HL-60 (cell line): ENCODE results near the gene FBP1.
A peak's percentile ranks its signal among the peaks of the same experiment; 100 is the strongest.

Experiments used
- DNase-seq, 2 experiments: peaks; one replicate each; pipeline ENCODE4 v3.0.0-alpha.2; 2010 to 2020; ENCODE audit warnings: low read depth in 1 of 2, low spot score in 1 of 2
- H3K27ac ChIP-seq: fragments of 250-450 bp; sonication (Bioruptor Pico); replicated peaks from 2 replicates; pipeline ENCODE4 v1.5.1; 2020; ENCODE audit warnings: mild to moderate bottlenecking, moderate library complexity
- H3K27me3 ChIP-seq: fragments of 250-450 bp; sonication (Bioruptor Pico); 2 replicates; pipeline ENCODE4 v1.5.1; 2021; ENCODE audit warnings: mild to moderate bottlenecking, moderate library complexity; ENCODE audit not compliant: insufficient read depth, poor library complexity, severe bottlenecking
- H3K4me3 ChIP-seq: replicated peaks from 2 replicates; pipeline ENCODE4 v1.5.1; 2011; ENCODE audit warnings: mild to moderate bottlenecking, control low read depth, low read length; ENCODE audit not compliant: insufficient read depth
- GABPA ChIP-seq: IDR thresholded peaks from 2 replicates; pipeline ENCODE4 v1.6.1; 2012; ENCODE audit warnings: low read depth
- POLR2AphosphoS5 ChIP-seq: IDR thresholded peaks from 2 replicates; pipeline ENCODE4 v1.6.1; 2012; ENCODE audit warnings: low read depth
- SPI1 ChIP-seq: IDR thresholded peaks from 2 replicates; pipeline ENCODE4 v1.6.1; 2012; ENCODE audit warnings: low read depth, mild to moderate bottlenecking, borderline replicate concordance
- TF ChIP-seq, protein P1 (sequence below): IDR thresholded peaks from one replicate; pipeline ENCODE4 v1.5.1; 2011; ENCODE audit warnings: low read length, control low read depth, inconsistent platforms; ENCODE audit not compliant: insufficient read depth
- TF ChIP-seq, protein P2 (sequence below): IDR thresholded peaks from 2 replicates; pipeline ENCODE4 v1.6.1; 2012; ENCODE audit warnings: low read depth; ENCODE audit not compliant: insufficient replicate concordance

Gene FBP1

GRCh38 chr9:94672811-94673487 lies 33.6 kb upstream of the FBP1 start:
- Histone ChIP-seq H3K27me3 (no peaks in the 10 kb centered on the region), H3K27ac (no peak overlapping the region), H3K4me3 (no peak overlapping the region)
- TF ChIP-seq, protein P1, sequence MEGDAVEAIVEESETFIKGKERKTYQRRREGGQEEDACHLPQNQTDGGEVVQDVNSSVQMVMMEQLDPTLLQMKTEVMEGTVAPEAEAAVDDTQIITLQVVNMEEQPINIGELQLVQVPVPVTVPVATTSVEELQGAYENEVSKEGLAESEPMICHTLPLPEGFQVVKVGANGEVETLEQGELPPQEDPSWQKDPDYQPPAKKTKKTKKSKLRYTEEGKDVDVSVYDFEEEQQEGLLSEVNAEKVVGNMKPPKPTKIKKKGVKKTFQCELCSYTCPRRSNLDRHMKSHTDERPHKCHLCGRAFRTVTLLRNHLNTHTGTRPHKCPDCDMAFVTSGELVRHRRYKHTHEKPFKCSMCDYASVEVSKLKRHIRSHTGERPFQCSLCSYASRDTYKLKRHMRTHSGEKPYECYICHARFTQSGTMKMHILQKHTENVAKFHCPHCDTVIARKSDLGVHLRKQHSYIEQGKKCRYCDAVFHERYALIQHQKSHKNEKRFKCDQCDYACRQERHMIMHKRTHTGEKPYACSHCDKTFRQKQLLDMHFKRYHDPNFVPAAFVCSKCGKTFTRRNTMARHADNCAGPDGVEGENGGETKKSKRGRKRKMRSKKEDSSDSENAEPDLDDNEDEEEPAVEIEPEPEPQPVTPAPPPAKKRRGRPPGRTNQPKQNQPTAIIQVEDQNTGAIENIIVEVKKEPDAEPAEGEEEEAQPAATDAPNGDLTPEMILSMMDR = no peak
- no peak for TF ChIP-seq GABPA
- TF ChIP-seq, protein P2, sequence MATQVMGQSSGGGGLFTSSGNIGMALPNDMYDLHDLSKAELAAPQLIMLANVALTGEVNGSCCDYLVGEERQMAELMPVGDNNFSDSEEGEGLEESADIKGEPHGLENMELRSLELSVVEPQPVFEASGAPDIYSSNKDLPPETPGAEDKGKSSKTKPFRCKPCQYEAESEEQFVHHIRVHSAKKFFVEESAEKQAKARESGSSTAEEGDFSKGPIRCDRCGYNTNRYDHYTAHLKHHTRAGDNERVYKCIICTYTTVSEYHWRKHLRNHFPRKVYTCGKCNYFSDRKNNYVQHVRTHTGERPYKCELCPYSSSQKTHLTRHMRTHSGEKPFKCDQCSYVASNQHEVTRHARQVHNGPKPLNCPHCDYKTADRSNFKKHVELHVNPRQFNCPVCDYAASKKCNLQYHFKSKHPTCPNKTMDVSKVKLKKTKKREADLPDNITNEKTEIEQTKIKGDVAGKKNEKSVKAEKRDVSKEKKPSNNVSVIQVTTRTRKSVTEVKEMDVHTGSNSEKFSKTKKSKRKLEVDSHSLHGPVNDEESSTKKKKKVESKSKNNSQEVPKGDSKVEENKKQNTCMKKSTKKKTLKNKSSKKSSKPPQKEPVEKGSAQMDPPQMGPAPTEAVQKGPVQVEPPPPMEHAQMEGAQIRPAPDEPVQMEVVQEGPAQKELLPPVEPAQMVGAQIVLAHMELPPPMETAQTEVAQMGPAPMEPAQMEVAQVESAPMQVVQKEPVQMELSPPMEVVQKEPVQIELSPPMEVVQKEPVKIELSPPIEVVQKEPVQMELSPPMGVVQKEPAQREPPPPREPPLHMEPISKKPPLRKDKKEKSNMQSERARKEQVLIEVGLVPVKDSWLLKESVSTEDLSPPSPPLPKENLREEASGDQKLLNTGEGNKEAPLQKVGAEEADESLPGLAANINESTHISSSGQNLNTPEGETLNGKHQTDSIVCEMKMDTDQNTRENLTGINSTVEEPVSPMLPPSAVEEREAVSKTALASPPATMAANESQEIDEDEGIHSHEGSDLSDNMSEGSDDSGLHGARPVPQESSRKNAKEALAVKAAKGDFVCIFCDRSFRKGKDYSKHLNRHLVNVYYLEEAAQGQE = no peak
- no peak for TF ChIP-seq POLR2AphosphoS5
- TF ChIP-seq SPI1 = no peak
- DNase-seq = no peak

DNA sequence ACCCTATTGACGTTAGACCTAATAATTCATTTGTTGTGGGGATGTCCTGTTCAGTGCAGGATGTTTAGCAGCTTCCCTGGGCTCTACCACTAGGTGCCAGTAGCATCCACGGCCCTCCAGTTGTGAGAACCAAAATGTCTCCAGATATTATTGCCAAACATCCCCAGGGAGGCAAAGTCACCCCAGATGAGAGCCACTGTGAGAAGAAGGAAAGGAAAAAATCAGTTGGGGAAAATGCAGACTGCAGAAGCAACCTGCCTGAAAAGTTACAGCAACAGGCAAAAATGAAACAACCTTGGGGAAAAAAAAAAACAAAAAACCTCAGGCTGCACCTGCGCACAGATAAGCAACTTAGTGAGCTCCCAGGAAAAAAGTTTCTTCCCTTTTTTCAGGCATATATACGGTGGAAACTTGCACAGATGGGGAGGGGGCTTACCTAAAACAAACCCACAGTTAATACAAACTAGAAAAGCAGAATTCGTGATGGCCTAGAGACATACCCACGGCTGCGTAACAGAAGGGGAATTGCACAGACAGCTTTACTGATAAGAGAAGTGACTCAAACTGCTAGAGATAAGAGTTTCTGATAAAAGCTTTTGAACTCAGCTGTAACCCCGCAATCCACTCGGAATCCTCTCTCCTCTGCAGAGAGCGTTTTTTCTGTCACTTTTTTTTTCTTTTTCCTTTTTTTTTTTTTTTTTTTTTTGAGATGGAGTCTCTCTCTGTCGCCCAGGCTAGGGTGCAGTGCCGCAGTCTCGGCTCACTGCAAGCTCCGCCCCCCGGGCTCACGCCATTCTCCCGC lies 29.8 kb upstream of the FBP1 start:
- TF ChIP-seq, protein P2 = no peak
- TF ChIP-seq POLR2AphosphoS5 = peak; percentile 50; the same call in 1 of the 2 replicates
- TF ChIP-seq, protein P1 = peak; percentile 92
- no peak for TF ChIP-seq SPI1
- no peak for TF ChIP-seq GABPA
- Histone ChIP-seq H3K27ac (peak overlapping the region; percentile 90), H3K27me3 (no peaks in the 10 kb centered on the region), H3K4me3 (peak overlapping the region; percentile 49)
- DNase-seq = peak; percentile 51 to 90

- no peak overlapping the region; the same call in 1 of the 2 replicates for H3K4me3 ChIP-seq
- no peaks in the 10 kb centered on the region for H3K27me3 ChIP-seq
- TF ChIP-seq, protein P1 = no peak
- no peak for DNase-seq
- peak overlapping the region; percentile 90 for H3K27ac ChIP-seq
These were observed 29.2 kb upstream of the FBP1 start for GRCh38 chr9:94668418-94668927.
